HPDE6-E6E7 (cell line): ENCODE data around the gene CCSER1.
"Not testable (repeated sequence)": the region's sequence is repeated elsewhere in the genome, so short reads cannot be mapped to it uniquely, and the experiment has no call there.

Experiments
- DNase-seq: peaks from one replicate; pipeline ENCODE4 v3.0.0; 2011; ENCODE audit warnings: missing footprints; ENCODE audit errors: extremely low spot score

Gene CCSER1

GRCh38 chr4:90833706-90834105, 706.5 kb downstream of the CCSER1 start:
- DNase-seq: no peak

DNA sequence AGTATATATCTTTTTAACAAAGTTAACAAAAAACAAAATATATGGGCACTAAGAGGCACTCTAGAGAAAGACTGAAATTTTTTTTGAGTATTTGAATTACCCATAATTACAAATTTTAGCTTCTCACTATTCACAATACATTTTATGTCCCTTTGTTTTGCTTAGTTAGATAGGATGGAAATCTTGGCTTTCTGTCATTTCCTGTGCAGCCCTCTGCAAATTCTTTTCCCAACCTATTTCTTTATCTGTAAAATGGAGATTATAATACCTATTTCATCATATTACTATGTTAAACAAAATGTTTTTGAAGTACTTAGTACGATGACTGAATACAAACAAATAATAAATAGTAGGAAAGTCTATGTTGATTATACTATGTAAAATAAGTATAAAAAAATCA, 710.0 kb downstream of the CCSER1 start:
- no peak for DNase-seq

DNA sequence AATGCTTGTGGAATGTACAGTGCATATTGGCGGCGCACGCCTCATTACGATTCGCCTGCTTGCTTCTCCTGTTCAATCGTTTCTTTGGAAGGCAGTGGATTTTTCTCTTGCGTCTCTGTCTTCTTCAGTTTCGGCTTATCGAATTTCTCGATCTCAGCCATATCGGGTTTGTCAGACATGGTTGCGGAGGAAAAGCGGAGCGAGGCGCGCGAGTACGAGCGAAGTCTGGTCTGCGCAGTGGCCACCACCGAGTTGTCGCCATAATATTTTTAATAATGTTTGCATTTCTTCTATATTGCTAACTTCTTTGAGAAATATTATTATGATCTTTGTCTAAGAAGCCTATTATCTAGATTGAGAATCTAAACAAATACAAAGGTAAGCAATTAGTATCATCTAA, 711.7 kb downstream of the CCSER1 start:
- DNase-seq: not testable (repeated sequence)

DNA sequence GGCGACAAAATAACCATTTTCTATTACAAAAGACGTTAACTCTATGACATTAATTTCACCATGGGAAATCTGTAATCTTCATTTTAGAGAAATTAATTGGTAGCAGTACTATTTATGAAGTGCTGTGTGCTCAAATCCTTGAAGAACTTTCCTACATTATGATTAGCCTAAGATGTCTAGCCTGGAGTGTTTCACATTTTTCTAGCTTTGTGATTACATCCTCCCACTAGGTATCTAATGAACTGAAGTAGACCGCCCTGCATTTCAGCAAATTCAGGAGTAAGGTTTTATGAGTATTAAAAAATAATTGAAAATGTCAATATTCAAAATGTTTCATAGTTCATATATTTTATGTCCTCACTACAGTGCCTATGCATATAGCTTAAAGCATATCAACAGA, 713.1 kb downstream of the CCSER1 start:
- DNase-seq: no peak

GRCh38 chr4:90840828-90841227, 713.6 kb downstream of the CCSER1 start:
- peak; percentile 14 for DNase-seq

- DNase-seq: no peak
These were observed 714.5 kb downstream of the CCSER1 start for GRCh38 chr4:90841676-90842075.

- DNase-seq: no peak
These were observed 715.8 kb downstream of the CCSER1 start for GRCh38 chr4:90842960-90843359.

GRCh38 chr4:90844241-90844640, 717.0 kb downstream of the CCSER1 start:
- DNase-seq: no peak

GRCh38 chr4:90845777-90846176, 718.6 kb downstream of the CCSER1 start:
- no peak for DNase-seq

DNA sequence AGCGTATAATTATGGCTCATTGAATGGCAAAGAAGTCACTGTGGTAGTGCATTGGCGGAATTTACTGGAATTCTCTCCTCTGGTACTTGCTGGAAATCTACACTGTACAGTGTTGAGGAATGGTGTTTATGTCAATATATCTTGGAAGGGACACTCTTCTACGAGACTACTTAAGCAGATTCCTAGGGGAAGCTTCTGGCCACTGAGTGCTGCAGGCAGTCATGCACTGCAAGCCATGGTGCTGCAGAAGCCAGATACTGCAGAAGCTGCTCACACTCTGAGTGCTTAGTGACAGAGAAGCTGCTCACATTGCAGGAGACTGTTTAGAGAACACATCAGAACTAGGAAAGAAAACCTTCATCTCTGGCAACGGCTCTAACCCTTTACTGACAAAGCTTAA, 725.0 kb downstream of the CCSER1 start:
- DNase-seq: no peak

- no peak for DNase-seq
These were observed 727.9 kb downstream of the CCSER1 start for GRCh38 chr4:90855111-90855510.

DNA sequence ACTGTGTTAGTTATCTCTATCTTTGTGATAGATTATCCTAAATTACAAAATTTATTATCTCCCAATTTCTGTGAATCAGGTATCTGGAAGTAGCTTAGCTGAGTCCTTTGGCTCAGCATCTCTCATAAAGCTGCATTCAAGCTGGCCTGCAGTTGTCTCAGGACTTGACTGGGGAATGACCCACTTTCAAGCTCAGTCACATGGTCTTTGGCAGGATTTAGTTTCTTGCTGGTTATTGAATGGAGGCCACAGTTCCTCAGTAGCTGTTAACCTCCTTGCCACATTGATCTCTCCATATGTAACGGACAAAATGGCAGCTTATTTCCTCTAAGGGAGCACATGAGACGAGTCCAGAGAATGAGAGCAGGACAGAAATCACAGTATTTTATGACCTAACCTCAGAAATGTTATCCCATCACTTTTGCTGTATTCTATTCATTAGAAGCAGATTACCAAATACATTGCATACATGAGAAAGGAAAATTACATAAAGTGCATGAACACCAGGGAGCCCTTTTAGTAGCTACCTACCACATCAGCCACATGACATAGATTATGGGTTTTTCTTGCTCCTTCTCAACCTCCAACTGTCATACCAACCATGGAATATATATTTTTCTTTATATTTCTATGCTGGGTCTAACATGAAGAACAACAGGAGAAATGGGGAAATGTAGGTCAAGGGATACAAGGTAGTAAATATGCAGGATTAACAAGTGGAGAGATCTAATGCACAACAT, 730.1 kb downstream of the CCSER1 start:
- no peak for DNase-seq

- DNase-seq: no peak
These were observed 748.6 kb downstream of the CCSER1 start for GRCh38 chr4:90875791-90876190.

- DNase-seq: no peak
These were observed 749.1 kb downstream of the CCSER1 start for GRCh38 chr4:90876296-90876695.

- DNase-seq: no peak
These were observed 756.3 kb downstream of the CCSER1 start for GRCh38 chr4:90883519-90883918.

GRCh38 chr4:90888571-90888970, 761.4 kb downstream of the CCSER1 start:
- no peak for DNase-seq

GRCh38 chr4:90889171-90889570, 762.0 kb downstream of the CCSER1 start:
- DNase-seq: peak; percentile 3

DNA sequence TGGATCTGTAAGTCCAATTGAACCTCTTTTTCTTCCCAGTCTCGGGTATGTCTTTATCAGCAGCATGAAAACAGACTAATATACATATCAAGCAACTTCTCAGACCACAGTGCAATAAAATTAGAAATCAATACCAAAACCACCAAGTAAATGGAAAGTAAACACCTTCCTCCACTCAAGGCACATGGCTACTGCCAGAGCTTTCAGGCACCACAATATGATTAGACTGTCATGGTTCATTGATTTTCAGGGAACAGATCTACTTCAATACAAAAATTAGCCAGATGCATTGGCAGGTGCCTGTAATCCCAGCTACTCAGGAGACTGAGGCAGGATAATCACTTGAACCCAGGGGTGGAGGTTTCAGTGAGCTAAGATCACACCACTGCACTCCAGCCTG, 776.2 kb downstream of the CCSER1 start:
- not testable (repeated sequence) for DNase-seq

DNA sequence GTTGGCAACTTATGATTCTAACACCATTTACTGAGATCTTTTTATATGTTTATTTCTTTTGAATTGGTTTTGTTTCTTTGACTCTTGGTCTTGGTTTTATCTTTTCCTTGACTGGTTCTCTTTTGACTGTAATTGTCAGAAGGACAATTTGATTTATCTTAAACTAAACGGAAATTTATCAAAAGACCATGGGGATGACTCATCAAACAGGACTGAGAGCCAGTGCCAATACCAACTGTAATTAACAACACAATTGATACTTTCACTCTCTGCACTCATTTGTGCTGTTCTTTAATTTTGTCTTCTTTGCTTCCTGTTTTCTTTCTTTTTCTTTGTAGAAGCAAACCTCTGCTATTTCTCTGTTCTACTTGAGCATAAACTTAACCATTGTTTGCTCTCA, 776.8 kb downstream of the CCSER1 start:
- DNase-seq: no peak

- DNase-seq: no peak
These were observed 779.0 kb downstream of the CCSER1 start for GRCh38 chr4:90906239-90906638.

GRCh38 chr4:90911724-90912434, 784.7 kb downstream of the CCSER1 start:
- not testable (repeated sequence) for DNase-seq

GRCh38 chr4:90922174-90922573, 795.0 kb downstream of the CCSER1 start:
- DNase-seq: no peak

DNA sequence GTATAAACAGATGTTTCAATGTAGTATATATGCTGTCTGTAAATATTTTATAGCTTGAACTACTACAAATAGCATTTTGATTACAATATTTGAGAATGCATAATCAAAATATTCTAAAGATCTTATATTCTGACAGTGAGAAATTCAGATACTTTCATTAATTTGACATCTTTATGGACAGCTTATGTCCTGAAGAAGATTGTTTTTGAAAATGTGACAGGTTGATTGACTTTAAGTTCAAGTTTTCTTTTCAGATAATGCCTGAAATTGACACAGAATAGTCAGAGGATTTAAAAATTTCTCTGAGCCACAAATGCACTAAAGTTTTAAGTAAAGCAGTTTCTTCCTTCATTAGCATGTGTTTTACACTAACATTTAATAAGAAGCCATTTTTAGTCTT, 799.8 kb downstream of the CCSER1 start:
- no peak for DNase-seq
